Gastrocnemius medialis (tissue), 4 donors: ENCODE data around the gene CNPY3. TPM values are rescaled to one million over a fixed set of nuclear protein-coding genes. Genes with fewer than 3 reads are reported as not detected.
A peak's percentile ranks its signal among the peaks of the same experiment; 100 is the strongest.

Experiments used
- ATAC-seq, 2 donors: fragments of 150-250 bp; one replicate each; pipeline ENCODE4 v1.9.1; 2016
- DNase-seq, 2 donors: peaks; one replicate each; pipeline ENCODE4 v3.0.0-alpha.2; 2019
- H3K27ac ChIP-seq, 4 donors: fragments of 200-600 bp; sonication (generic); 1 replicate in 1 of 4; 2 replicates in 3 of 4; pipeline ENCODE4 v1.5.1; 2016 to 2018; ENCODE audit warnings: mild to moderate bottlenecking in 2 of 4, moderate library complexity in 1 of 4
- H3K27me3 ChIP-seq, 3 donors: fragments of 200-600 bp; sonication (generic) in 2 of 3; 1 replicate in 1 of 3; 2 replicates in 2 of 3; pipeline versions ENCODE4 v1.5.1 to v1.6.0; 2016 to 2019; ENCODE audit warnings: mild to moderate bottlenecking in 1 of 3, moderate library complexity in 1 of 3
- H3K36me3 ChIP-seq, 2 donors: fragments of 200-600 bp; sonication (generic) in 1 of 2; one replicate each; pipeline ENCODE4 v1.5.1; 2017 to 2018
- H3K4me1 ChIP-seq, 2 donors: fragments of 200-600 bp; sonication (generic) in 1 of 2; one replicate each; pipeline ENCODE4 v1.5.1; 2016 to 2017; ENCODE audit warnings: mild to moderate bottlenecking in 2 of 2
- H3K4me3 ChIP-seq, 4 donors: fragments of 200-600 bp; sonication (generic) in 3 of 4; 1 replicate in 1 of 4; 2 replicates in 3 of 4; pipeline ENCODE4 v1.5.1; 2016 to 2019; ENCODE audit warnings: mild to moderate bottlenecking in 2 of 4
- H3K9me3 ChIP-seq, 3 donors: fragments of 200-600 bp; sonication (generic) in 2 of 3; 1 replicate in 1 of 3; 2 replicates in 2 of 3; pipeline ENCODE4 v1.5.1; 2016 to 2019
- CTCF ChIP-seq, 5 experiments: fragments of 450-650 bp in 3 of 5; fragments of 200-600 bp in 2 of 5; sonication (generic) in 2 of 5; IDR thresholded peaks in 4 of 5; conservative IDR thresholded peaks in 1 of 5; 1 replicate in 4 of 5; 2 replicates in 1 of 5; pipeline ENCODE4 v1.5.1; 2016 to 2019; ENCODE audit warnings: antibody characterized with exemption in 5 of 5, mild to moderate bottlenecking in 3 of 5, moderate library complexity in 3 of 5
- POLR2A ChIP-seq, 2 donors: fragments of 450-650 bp; IDR thresholded peaks; one replicate each; pipeline ENCODE4 v1.6.1; 2017; ENCODE audit warnings: antibody characterized with exemption in 2 of 2, mild to moderate bottlenecking in 2 of 2, moderate library complexity in 2 of 2
- in situ Hi-C, 4 donors: fragments of 200-750 bp; cut with MboI; loops; one replicate each; pipeline versions ENCODE4 v1.15.0 to v1.8.0; 2017; ENCODE audit warnings: low sequenced_read_pairs in 4 of 4
- intact Hi-C: fragments of 100-400 bp; cut with DNase I; formaldehyde crosslinking; loops from one replicate; pipeline ENCODE4 v1.15.1; 2023; ENCODE audit warnings: low total_unique reads
- total RNA-seq, 4 donors: library from RNA; depleted of rRNA; stranded (reverse); fragments of >200 nt; gene quantifications; one replicate each; pipeline versions ENCODE4 v1.1.0 to v1.2.3, GENCODE V29; 2016

Gene CNPY3
- total RNA-seq, 4 donors from 2014 or later, result 7.1 to 13.5 (median 9.3) TPM

DNA sequence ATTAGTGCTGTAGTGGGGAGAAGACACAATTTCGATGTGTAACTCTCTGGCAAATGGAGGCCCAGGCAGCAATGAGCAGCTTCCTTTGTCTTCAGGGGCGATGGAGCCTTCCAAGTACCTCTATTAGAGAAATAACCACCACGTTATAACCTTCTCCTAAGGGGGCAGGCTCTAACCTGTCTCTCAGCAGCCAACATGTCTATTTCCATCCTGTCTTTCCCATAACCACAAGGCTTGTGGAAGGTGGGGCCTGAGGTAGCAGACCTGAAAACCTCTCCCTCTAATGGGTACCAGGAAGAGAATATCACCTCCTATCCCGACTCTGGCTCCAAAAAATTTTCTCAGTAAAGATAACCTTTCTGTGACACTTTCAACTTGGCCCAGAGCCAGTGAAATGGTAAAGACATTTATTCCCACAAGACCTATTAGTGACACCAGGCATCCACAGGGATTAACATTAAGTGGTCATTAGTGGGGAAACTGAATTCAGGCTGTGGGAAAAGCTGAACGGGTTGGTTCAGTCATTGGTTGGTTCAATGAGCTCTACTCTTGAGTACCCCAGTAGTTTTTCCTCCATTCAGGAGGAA lies 45.7 kb downstream of the CNPY3 start:
- ATAC-seq (no peak), DNase-seq (no peak)
- H3K27me3 ChIP-seq, result no peaks in the 10 kb centered on the region
- no peaks in the 10 kb centered on the region for H3K9me3 ChIP-seq
- intact Hi-C loops, result loop anchor here (5.0 kb wide), 1 partner anchor 78 kb away; no protein-coding TSS in a partner anchor
- in situ Hi-C loops, result no loop called here
- TF ChIP-seq CTCF (IDR thresholded peaks at IDR 0.05 in 4 of 5, conservative IDR thresholded peaks at IDR 0.05 in 1 of 5) (no peak), POLR2A (IDR thresholded peaks at IDR 0.05) (no peak)
- H3K4me3 ChIP-seq, result no peak overlapping the region
- no peaks in the 10 kb centered on the region for H3K36me3 ChIP-seq
- peaks cover 21 to 23% of the 10 kb centered on the region in 2 donors for H3K4me1 ChIP-seq
- H3K27ac ChIP-seq, result no peak overlapping the region

GRCh38 chr6:42978487-42978838 lies 49.2 kb downstream of the CNPY3 start:
- intact Hi-C loops, result loop anchor here (2.0 to 5.0 kb wide), 2 partner anchors 80 to 81 kb away; partner anchors contain the start of genes KLC4 and MRPL2
- in situ Hi-C loops, result no loop called here
- peak; percentile 65 to 74 for ATAC-seq

GRCh38 chr6:42978839-42979522 lies 49.7 kb downstream of the CNPY3 start, which contains the start of gene PEX6:
PEX6 (minus strand) TSS chr6:42979181; CDS start chr6:42979150, 31 bp downstream.
- TF ChIP-seq POLR2A (IDR thresholded peaks at IDR 0.05) (peak; percentile 40 to 71), CTCF (IDR thresholded peaks at IDR 0.05 in 4 of 5, conservative IDR thresholded peaks at IDR 0.05 in 1 of 5) (no peak)
- in situ Hi-C loops (no loop called here), intact Hi-C loops (loop anchor here (2.0 to 5.0 kb wide), 2 partner anchors 80 to 82 kb away; partner anchors contain the start of genes KLC4 and MRPL2)
- ATAC-seq (peak; percentile 89 to 92), DNase-seq (peak; percentile 69 to 86)
- Histone ChIP-seq H3K27me3 (no peaks in the 10 kb centered on the region), H3K4me3 (peak within 1 kb of the TSS; percentile 72 to 97 (median 81)), H3K36me3 (no peaks in the 10 kb centered on the region), H3K9me3 (no peaks in the 10 kb centered on the region), H3K4me1 (peaks cover 25 to 27% of the 10 kb centered on the region in 2 donors), H3K27ac (peak within 1 kb of the TSS; percentile 85 to 97 (median 92))

More at GRCh38 chr6:42978487-42978838, 49.2 kb downstream of the CNPY3 start:
- peak overlapping the region; percentile 72 to 97 (median 81) for H3K4me3 ChIP-seq
- no peaks in the 10 kb centered on the region for H3K27me3 ChIP-seq
- H3K4me1 ChIP-seq, result peaks cover 21 to 23% of the 10 kb centered on the region in 2 donors
- no peaks in the 10 kb centered on the region for H3K36me3 ChIP-seq
- TF ChIP-seq POLR2A (IDR thresholded peaks at IDR 0.05) (no peak), CTCF (IDR thresholded peaks at IDR 0.05 in 4 of 5, conservative IDR thresholded peaks at IDR 0.05 in 1 of 5) (no peak)
- peak; percentile 49 to 62 for DNase-seq
- H3K9me3 ChIP-seq, result no peaks in the 10 kb centered on the region
- peak overlapping the region; percentile 85 to 97 (median 92) for H3K27ac ChIP-seq

DNA sequence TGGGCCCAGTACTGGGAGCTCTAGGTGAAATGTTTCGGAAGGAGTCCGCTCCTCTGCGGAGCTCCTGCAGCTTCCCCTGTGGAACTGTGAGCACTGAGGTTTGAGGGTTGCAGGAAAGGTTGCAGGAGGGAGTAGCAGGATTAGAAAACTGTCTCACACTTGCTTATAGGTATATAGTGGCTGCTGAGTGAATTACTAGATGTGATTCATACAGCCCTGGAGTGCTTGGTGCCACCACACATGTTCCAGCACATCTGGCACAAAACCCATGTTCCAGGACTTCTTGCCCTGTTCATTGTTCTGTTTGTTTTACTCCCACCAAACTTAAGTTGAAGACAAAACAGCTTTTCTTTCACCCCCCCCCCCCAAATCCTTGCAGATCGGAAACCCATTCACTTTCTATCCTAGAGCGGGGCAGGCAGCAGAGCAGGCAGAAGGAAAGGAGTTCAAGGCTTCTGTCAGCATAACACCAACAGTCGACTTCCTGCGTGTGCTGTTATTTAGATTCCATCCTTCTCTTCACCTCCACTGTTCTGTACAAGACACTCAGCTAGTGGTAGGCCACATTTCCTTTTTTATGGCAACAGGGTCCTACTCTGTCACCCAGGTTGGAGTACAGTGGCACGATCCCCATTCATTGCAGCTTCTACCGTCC lies 50.4 kb downstream of the CNPY3 start:
- DNase-seq (no peak), ATAC-seq (no peak)
- TF ChIP-seq CTCF (IDR thresholded peaks at IDR 0.05 in 4 of 5, conservative IDR thresholded peaks at IDR 0.05 in 1 of 5), result no peak
- no peak for TF ChIP-seq POLR2A (IDR thresholded peaks at IDR 0.05)
- Histone ChIP-seq H3K4me1 (peaks cover 25 to 28% of the 10 kb centered on the region in 2 donors), H3K27me3 (no peaks in the 10 kb centered on the region), H3K36me3 (no peaks in the 10 kb centered on the region), H3K9me3 (no peaks in the 10 kb centered on the region), H3K27ac (peak overlapping the region; percentile 85 to 97 (median 92)), H3K4me3 (peak overlapping the region; percentile 72 to 97 (median 81))
- intact Hi-C loops (loop anchor here (2.0 to 5.0 kb wide), 2 partner anchors 79 to 82 kb away; partner anchors contain the start of genes KLC4 and MRPL2), in situ Hi-C loops (no loop called here)
